Measurements from ENCODE around the gene PSMB1.
"Not testable (repeated sequence)": the region's sequence is repeated elsewhere in the genome, so short reads cannot be mapped to it uniquely, and the experiment has no call there.

The PSMB1 gene

DNA sequence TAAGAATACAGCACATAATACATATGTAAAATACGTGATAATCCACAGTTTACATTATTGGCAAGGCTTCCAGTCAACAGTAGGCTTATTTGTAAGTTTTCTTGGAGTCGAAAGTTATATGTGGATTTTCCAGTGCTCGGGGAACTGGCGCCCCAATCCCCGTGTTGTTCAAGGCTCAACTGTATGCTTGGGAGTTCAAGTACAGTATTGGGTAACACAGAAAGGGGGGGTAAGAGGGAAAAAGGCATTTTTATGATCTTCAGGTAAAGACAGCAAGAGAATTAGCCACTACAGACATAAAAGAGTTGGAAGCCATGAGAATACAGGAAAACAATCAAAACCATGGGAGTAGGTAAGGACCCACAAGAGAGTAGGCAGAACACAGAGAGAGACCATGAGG lies 16.4 kb downstream of the PSMB1 start:
- no peak for DNase-seq

DNA sequence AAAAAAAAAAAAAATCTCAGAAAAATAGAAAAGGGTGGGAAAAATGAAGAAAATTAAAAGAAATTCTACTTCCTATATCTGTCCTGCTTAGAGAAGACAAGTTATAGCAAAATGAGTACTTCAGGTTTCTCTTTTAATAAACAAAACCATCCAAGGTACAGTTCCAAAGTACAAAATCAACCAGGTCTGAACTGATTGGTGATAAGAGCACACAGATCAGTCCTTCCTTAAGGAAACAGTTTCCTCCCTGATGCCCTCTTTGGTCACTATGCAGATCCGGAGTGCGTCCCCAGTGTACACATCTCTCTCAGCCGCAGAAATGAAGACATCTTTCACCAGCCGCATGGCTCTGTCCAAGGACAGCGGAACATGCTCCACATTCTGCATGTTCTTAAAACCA lies 18.1 kb downstream of the PSMB1 start:
- DNase-seq = no peak

DNA sequence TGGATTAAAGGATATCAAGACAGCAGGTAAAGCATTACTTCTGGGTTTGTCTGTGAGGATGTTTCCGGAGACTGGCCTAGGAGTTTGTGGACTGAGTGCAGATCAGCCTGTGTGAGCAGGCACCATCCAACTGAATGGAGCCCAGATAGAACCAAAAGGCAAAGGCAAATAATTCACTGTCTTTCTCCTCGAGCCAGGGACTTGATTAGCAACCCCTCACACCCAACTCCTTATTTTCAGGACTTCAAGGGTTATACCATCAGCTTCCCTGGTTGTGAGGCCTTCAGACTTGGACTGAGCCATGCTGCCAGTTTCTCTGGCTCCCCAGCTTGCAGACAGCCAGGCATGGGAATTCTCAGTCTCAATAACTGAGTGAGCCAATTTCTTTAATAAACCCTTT lies 19.3 kb downstream of the PSMB1 start:
- DNase-seq = no peak

GRCh38 chr6:170532867-170533488 lies 20.1 kb downstream of the PSMB1 start:
- no peak for DNase-seq

GRCh38 chr6:170529839-170530469 lies 23.2 kb downstream of the PSMB1 start:
- peak in 55 of 58 donors; percentile 17 to 88 (median 62) for DNase-seq

- not testable (repeated sequence) for DNase-seq
These were observed 25.1 kb downstream of the PSMB1 start for GRCh38 chr6:170527995-170528394.

- no peak for DNase-seq
These were observed 27.3 kb downstream of the PSMB1 start for GRCh38 chr6:170525795-170526194.

DNA sequence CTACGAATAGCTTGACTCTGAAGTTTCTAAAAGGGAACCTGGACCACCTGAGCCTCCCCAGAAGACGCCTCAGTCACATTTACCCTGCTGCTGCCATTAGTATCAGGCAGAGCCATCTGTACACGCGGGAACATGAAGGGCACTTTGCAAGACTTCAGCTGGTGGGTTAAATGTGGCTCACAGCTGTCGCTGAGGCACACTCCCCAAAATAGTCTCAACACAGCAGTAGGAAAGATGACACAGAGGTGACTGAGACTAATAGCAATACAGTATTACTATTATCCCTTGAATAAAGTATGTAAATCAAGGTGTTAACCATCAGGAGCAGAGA lies 29.0 kb downstream of the PSMB1 start:
- DNase-seq = peak in 3 of 58 donors; percentile 7 to 10 (median 10)

GRCh38 chr6:170523256-170524171 lies 29.6 kb downstream of the PSMB1 start:
- no peak for DNase-seq

DNA sequence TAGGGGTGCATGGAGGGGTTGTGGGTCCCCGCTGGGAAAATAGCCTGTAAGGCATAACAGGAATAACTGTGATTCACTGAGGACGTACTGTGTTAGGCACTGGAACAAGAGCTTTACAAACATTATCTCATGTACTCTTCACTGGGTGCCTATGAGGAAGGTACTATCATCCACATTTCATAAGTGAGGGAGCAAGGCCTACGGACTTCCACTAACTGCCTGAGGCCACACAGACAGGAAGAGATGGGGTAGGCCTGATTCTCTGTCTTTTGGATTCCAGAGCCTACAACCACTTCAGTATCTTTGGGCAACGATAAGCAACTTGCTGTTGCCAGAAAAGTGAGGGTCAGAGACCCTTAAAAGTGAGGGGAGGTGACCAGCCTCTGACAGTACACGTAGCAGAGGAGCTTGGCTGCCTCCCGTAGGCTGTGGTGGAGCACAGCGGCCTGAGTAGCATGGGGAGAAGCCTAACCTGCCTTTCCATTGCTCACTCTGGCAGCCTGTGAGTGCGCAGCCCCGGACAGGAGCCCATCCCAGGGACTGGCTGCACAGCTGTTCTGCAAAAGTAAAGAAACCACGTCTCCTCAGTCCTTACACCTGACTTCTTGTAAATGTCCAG lies 30.4 kb downstream of the PSMB1 start:
- no peak for DNase-seq

GRCh38 chr6:170516783-170517616 lies 36.1 kb downstream of the PSMB1 start:
- DNase-seq = peak in 3 of 58 donors; percentile 1 to 10 (median 6)

DNA sequence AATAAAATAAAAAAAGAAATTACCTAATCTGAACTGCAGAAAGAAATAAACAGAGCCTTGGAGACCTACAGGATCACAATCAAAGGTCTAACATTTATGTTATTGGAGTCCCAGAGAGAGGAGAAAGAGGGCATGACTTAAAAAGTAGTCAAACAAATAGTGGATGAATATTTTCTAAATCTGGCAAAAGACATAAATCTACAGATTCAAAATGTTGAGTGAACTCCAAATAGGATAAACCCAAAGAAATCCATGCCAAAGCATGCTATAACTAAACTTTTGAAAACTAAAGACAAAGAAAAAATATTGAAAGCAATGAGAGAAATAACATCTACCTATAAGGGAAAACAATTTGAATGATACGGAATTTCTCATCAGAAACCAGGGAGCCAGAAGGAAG lies 38.2 kb downstream of the PSMB1 start:
- no peak for DNase-seq

DNA sequence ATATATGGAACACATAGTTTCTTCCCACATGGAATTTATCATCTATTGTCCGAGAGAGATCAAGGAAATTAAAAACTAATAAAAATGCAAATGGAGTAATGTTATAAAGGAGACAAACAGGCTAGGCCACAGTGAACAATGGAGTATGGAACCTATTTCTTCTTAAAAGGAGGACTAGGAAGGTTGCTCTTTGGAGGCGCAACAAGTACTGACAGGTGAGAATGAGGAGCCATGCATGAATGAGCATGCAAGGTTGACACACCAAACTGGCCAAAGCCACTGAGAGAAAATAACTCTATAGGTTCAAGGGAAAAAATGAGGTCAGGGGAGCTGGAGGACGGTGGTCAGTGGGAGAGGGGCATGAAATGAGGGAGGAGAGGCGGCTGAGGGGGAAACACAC lies 40.9 kb downstream of the PSMB1 start:
- no peak for DNase-seq

DNA sequence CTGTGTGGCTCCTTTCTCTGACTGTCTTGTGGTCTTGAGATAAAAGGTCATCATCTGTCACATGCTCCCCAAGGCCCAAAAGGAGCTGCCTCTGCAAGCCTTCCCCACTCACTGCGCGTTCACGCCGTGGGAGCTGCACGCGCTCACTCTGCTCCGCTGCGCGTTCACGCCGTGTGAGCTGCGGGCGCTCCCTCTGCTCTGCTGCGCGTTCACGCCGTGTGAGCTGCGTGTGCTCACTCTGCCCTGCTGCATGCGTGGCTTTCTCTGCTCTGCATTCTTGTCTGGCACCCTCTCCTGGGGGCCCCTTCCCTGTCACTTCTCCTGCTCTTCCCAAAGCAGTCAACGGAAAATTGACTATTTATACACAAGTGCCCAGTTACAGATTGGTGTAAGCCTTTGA lies 42.5 kb downstream of the PSMB1 start:
- DNase-seq = no peak

DNA sequence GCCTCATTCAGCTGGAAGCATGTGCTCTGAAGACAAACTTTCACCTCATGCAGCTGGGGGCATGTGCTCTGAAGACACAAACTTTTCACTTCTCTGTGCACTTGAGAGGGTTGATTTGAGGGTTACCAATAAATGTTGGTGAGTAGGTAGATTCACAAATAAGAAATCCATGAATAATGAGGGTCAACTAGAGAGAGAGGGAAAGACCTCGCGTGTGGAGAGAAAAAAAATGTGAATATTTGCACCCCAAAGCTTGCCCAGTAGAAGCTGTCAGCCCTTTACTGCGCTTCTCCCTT lies 43.4 kb downstream of the PSMB1 start:
- no peak for DNase-seq

DNA sequence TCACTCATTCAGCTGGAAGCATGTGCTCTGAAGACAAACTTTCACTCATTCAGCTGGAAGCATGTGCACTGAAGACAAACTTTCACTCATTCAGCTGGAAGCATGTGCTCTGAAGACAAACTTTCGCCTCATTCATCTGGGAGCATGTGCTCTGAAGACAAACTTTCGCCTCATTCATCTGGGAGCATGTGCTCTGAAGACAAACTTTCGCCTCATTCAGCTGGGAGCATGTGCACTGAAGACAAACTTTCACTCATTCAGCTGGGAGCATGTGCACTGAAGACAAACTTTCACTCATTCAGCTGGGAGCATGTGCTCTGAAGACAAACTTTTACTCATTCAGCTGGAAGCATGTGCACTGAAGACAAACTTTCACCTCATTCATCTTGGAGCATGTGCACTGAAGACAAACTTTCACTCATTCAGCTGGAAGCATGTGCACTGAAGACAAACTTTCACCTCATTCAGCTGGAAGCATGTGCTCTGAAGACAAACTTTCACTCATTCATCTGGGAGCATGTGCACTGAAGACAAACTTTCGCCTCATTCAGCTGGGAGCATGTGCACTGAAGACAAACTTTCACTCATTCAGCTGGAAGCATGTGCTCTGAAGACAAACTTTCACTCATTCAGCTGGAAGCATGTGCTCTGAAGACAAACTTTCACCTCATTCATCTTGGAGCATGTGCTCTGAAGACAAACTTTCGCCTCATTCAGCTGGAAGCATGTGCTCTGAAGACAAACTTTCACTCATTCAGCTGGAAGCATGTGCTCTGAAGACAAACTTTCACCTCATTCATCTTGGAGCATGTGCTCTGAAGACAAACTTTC lies 44.0 kb downstream of the PSMB1 start:
- DNase-seq = not testable (repeated sequence)

DNA sequence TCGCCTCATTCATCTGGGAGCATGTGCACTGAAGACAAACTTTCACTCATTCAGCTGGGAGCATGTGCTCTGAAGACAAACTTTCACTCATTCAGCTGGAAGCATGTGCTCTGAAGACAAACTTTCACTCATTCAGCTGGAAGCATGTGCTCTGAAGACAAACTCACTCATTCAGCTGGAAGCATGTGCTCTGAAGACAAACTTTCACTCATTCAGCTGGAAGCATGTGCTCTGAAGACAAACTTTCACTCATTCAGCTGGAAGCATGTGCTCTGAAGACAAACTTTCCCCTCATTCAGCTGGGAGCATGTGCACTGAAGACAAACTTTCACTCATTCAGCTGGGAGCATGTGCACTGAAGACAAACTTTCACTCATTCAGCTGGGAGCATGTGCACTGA lies 44.8 kb downstream of the PSMB1 start:
- not testable (repeated sequence) for DNase-seq

DNA sequence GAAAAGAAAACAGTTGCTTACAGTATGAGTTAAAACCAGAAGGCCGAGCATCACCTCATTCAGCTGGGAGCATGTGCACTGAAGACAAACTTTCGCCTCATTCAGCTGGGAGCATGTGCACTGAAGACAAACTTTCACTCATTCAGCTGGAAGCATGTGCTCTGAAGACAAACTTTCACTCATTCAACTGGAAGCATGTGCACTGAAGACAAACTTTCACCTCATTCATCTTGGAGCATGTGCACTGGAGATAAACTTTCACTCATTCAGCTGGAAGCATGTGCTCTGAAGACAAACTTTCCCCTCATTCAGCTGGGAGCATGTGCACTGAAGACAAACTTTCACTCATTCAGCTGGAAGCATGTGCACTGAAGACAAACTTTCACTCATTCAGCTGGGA lies 45.4 kb downstream of the PSMB1 start:
- not testable (repeated sequence) for DNase-seq

DNA sequence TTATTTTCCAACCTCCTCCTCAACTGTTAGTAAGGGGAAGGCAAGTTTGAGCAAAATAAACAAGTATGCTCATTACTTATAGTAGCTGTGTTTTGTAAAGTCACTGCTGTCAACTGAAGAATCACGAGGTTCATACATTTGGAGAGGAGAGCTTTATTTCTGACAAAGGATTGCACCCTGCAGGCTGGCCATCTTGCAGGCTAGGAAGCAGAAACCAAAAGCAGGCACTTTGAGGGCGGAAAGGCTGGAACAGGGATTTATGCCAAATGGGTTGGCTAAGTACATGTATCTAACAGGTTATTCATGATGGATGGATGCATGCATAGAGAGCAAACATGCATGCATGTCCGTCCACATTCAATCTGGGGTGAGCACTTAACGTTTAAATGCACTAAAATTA lies 46.7 kb downstream of the PSMB1 start:
- no peak for DNase-seq

DNA sequence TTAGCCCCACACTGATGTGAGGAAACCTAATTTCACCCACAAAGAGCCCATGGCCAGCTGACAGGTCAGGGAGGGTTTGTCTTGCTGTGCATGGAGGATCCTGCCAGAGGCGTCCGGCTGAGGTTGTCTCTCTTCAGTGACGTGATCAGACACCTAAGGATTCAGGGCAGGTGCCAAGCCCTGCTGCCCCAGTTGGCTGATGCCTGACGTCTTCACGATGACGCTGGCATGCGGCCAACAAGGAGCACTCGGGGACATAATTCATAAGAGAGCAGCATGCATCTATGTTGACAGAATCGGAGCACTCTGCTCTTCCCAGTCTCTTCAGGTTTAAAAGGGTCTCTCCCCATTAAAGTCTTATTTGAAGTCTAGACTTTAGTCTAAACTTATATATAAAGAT lies 47.8 kb downstream of the PSMB1 start:
- DNase-seq = peak in 1 of 58 donors; percentile 21

All from anterior cingulate cortex (tissue), 58 donors.